Measurements from ENCODE around the gene SUPT4H1. TPM values are rescaled to one million over a fixed set of nuclear protein-coding genes. Genes with fewer than 3 reads are reported as not detected.

The SUPT4H1 gene
- total and polyA plus RNA-seq, 2 experiments from 2014 or later = 82.2 to 83.7 TPM

- H3K9me3 Mint-ChIP-seq = no peaks in the 10 kb centered on the region
- no peak for ATAC-seq
- no peak overlapping the region for H3K27ac ChIP-seq (ENCODE audit: low read depth)
- peaks cover 12% of the 10 kb centered on the region for H3K4me1 ChIP-seq (ENCODE audit: insufficient read depth)
- peaks cover 11% of the 10 kb centered on the region for H3K27me3 Mint-ChIP-seq (ENCODE audit: insufficient read depth, low read depth, poor library complexity)
- 0 out of 2 replicates have a peak, but pooled peaks cover 3% of the 10 kb centered on the region for H3F3A ChIP-seq (replicated peaks; ENCODE audit: low read depth)
- peaks cover 40% of the 10 kb centered on the region for H3K36me3 Mint-ChIP-seq (ENCODE audit: low read depth)
- H3K4me3 Mint-ChIP-seq = no peak overlapping the region
- no peak overlapping the region for H3K4me2 ChIP-seq
- no peak overlapping the region for H3K4me3 ChIP-seq
- no peak overlapping the region for H2AFZ ChIP-seq
- no peak for DNase-seq (ENCODE audit: low spot score)
- peaks cover 4% of the 10 kb centered on the region for H3K36me3 ChIP-seq (ENCODE audit: insufficient read depth)
- no peaks in the 10 kb centered on the region for H3K79me2 ChIP-seq (replicated peaks; ENCODE audit: insufficient read depth)
- no peak overlapping the region for H3K27ac Mint-ChIP-seq
- TF ChIP-seq NANOG (IDR thresholded peaks at IDR 0.05; ENCODE audit: borderline replicate concordance) (no peak), JUNB (IDR thresholded peaks at IDR 0.05; ENCODE audit: unreplicated experiment) (no peak)
- 0 out of 2 replicates have a peak, but pooled peaks cover 4% of the 10 kb centered on the region for H4K20me1 ChIP-seq (replicated peaks; ENCODE audit: insufficient read depth)
- no peaks in the 10 kb centered on the region for H3K9me2 ChIP-seq (ENCODE audit: insufficient read depth)
- H3K27me3 ChIP-seq (ENCODE audit: insufficient read depth) = no peaks in the 10 kb centered on the region
- H3K4me1 Mint-ChIP-seq = peaks cover 16% of the 10 kb centered on the region
These were observed 8.9 kb downstream of the SUPT4H1 start for GRCh38 chr17:58343131-58343530.

- no peaks in the 10 kb centered on the region for H3K27me3 ChIP-seq (ENCODE audit: insufficient read depth)
- H3K4me2 ChIP-seq = no peak overlapping the region
- H3K9me2 ChIP-seq (ENCODE audit: insufficient read depth) = no peaks in the 10 kb centered on the region
- no peak overlapping the region for H3K4me3 ChIP-seq
- peaks cover 3% of the 10 kb centered on the region for H3K36me3 ChIP-seq (ENCODE audit: insufficient read depth)
- no peak overlapping the region for H2AFZ ChIP-seq
- no peaks in the 10 kb centered on the region for H4K20me1 ChIP-seq (replicated peaks; ENCODE audit: insufficient read depth)
- H3K79me2 ChIP-seq (replicated peaks; ENCODE audit: insufficient read depth) = no peaks in the 10 kb centered on the region
- no peak for DNase-seq (ENCODE audit: low spot score)
- H3K36me3 Mint-ChIP-seq (ENCODE audit: low read depth) = peaks cover 28% of the 10 kb centered on the region
- H3K4me3 Mint-ChIP-seq = no peak overlapping the region
- H3K4me1 Mint-ChIP-seq = peaks cover 27% of the 10 kb centered on the region
- H3K4me1 ChIP-seq (ENCODE audit: insufficient read depth) = peaks cover 22% of the 10 kb centered on the region
- H3K27me3 Mint-ChIP-seq (ENCODE audit: insufficient read depth, low read depth, poor library complexity) = peaks cover 13% of the 10 kb centered on the region
- no peaks in the 10 kb centered on the region for H3K9me3 Mint-ChIP-seq
- H3F3A ChIP-seq (replicated peaks; ENCODE audit: low read depth) = 0 out of 2 replicates have a peak, but pooled peaks cover 3% of the 10 kb centered on the region
- no peak overlapping the region for H3K27ac ChIP-seq (ENCODE audit: low read depth)
- no peak overlapping the region for H3K27ac Mint-ChIP-seq
- ATAC-seq = no peak
- TF ChIP-seq EZH2 (IDR thresholded peaks at IDR 0.05; ENCODE audit: low read depth, unreplicated experiment) (no peak), ZNF114 (CRISPR knock-in tag; IDR thresholded peaks at IDR 0.05) (no peak), STAT1 (IDR thresholded peaks at IDR 0.05; ENCODE audit: unreplicated experiment) (no peak), ZNF331 (CRISPR knock-in tag; IDR thresholded peaks at IDR 0.05; ENCODE audit: low read depth) (no peak), POLR2AphosphoS5 (IDR thresholded peaks at IDR 0.05; ENCODE audit: low read depth) (no peak), CREB1 (CRISPR knock-in tag; IDR thresholded peaks at IDR 0.05; ENCODE audit: low read depth) (no peak), EZH2phosphoT487 (IDR thresholded peaks at IDR 0.05; ENCODE audit: unreplicated experiment) (no peak), NANOG (IDR thresholded peaks at IDR 0.05; ENCODE audit: borderline replicate concordance) (no peak), CTCF (conservative IDR thresholded peaks at IDR 0.05; ENCODE audit: low read depth in 2 of 2) (no peak), REST (IDR thresholded peaks at IDR 0.05; ENCODE audit: unreplicated experiment) (no peak)
These were observed 10.0 kb downstream of the SUPT4H1 start for GRCh38 chr17:58341861-58342475.
